ENCODE measurements around the gene ZFP62.

The ZFP62 gene

DNA sequence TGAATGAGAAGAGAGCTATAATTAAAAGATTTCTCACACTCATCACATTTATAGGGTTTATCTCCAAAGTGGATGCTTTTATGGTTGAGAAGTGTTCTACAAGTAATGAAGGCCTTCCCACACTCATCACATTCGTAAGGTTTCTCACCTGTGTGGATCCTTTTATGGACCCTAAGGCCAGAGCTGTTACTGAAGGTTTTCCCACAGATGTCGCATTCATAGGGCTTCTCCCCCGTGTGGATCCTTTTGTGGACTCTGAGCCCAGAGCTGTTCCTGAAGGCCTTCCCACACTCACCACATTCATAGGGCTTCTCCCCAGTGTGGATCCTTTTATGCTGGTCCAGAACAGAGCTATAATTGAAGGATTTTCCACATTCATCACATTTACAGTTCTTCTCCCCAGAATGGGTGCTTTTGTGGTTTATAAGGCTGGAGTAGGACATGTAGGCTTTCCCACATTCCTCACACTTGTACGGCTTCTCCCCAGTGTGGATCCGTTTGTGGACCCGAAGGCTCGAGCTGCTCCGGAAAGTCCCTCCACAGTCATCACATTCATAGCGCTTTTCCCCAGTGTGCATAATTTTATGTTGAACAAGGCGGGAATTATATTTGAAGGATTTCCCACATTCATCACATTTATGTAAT is 10.5 kb downstream of the ZFP62 start:
- H3K4me1 ChIP-seq (ENCODE audit: control insufficient read depth in 1 of 2, insufficient read depth in 1 of 2, low read depth in 1 of 2, low read length in 1 of 2): no peaks in the 10 kb centered on the region
- no peak overlapping the region for H3K27ac ChIP-seq
- H3K9me3 ChIP-seq: peaks cover 19% of the 10 kb centered on the region
- H3K27me3 ChIP-seq: no peaks in the 10 kb centered on the region
- peaks cover 20% of the 10 kb centered on the region for H3K36me3 ChIP-seq
- TF ChIP-seq, protein P1, sequence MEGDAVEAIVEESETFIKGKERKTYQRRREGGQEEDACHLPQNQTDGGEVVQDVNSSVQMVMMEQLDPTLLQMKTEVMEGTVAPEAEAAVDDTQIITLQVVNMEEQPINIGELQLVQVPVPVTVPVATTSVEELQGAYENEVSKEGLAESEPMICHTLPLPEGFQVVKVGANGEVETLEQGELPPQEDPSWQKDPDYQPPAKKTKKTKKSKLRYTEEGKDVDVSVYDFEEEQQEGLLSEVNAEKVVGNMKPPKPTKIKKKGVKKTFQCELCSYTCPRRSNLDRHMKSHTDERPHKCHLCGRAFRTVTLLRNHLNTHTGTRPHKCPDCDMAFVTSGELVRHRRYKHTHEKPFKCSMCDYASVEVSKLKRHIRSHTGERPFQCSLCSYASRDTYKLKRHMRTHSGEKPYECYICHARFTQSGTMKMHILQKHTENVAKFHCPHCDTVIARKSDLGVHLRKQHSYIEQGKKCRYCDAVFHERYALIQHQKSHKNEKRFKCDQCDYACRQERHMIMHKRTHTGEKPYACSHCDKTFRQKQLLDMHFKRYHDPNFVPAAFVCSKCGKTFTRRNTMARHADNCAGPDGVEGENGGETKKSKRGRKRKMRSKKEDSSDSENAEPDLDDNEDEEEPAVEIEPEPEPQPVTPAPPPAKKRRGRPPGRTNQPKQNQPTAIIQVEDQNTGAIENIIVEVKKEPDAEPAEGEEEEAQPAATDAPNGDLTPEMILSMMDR (IDR thresholded peaks at IDR 0.05): no peak
- H3K4me3 ChIP-seq (ENCODE audit: low read depth in 1 of 2, low read length in 1 of 2): no peak overlapping the region

DNA sequence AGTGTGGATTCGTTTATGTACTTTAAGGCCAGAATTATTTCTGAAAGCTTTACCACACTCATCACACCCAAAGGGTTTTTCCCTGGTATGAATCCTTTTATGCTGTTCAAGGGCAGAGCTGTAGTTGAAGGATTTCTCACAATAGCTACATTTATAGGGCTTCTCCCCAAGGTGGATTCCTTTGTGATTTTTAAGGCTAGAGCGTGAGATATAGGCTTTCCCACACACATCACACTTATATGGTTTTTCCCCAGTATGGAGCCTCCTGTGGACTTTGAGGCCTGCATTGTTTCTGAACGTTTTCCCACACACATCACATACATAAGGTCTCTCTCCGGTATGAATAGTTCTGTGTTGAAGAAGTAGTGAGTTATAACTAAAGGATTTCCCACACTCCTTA is 11.2 kb downstream of the ZFP62 start:
- Histone ChIP-seq H3K4me3 (ENCODE audit: low read depth in 1 of 2, low read length in 1 of 2) (no peak overlapping the region), H3K4me1 (ENCODE audit: control insufficient read depth in 1 of 2, insufficient read depth in 1 of 2, low read depth in 1 of 2, low read length in 1 of 2) (no peaks in the 10 kb centered on the region), H3K9me3 (peaks cover 19% of the 10 kb centered on the region), H3K27me3 (no peaks in the 10 kb centered on the region), H3K27ac (no peak overlapping the region), H3K36me3 (peaks cover 19% of the 10 kb centered on the region)
- TF ChIP-seq, protein P1 (IDR thresholded peaks at IDR 0.05): no peak

DNA sequence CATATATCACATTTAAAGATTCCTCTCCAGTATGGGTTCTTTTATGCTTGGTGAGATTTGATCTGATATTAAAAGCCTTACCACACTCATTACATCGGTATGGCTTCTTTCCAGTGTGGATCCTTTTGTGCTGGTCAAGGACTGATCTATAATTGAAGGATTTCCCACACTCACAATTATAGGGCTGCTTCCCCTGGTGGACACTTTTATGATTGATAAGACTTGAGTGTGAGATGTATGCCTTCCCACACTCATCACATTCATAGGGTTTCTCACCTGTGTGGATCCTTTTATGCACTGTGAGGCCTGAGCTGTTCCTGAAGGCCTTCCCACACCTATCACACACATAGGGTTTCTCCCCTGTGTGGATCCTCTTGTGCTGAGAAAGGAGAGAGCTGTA is 12.2 kb downstream of the ZFP62 start:
- Histone ChIP-seq H3K27me3 (no peaks in the 10 kb centered on the region), H3K27ac (no peak overlapping the region), H3K9me3 (peaks cover 19% of the 10 kb centered on the region), H3K36me3 (peaks cover 19% of the 10 kb centered on the region), H3K4me1 (ENCODE audit: control insufficient read depth in 1 of 2, insufficient read depth in 1 of 2, low read depth in 1 of 2, low read length in 1 of 2) (no peaks in the 10 kb centered on the region), H3K4me3 (ENCODE audit: low read depth in 1 of 2, low read length in 1 of 2) (no peak overlapping the region)
- TF ChIP-seq, protein P1 (IDR thresholded peaks at IDR 0.05): no peak

DNA sequence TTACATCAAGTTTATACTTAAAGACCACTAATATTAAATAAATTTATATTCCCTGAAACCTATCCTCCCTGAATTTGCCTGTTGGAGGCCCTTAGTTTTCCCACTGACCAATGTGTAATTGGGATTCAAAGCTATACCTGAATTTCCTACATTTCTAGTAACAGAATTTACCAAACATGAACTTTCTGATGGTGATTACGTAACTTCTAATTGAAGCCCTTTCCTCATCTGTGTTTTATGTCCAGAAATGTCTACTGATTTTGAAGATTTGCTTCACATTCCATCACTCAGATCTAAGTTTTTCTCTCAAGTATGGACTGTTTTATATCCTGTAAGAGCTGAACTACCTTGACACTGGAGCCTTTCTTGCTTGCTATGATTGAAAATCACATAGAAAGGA is 12.8 kb downstream of the ZFP62 start:
- TF ChIP-seq, protein P1 (IDR thresholded peaks at IDR 0.05): no peak
- Histone ChIP-seq H3K4me3 (ENCODE audit: low read depth in 1 of 2, low read length in 1 of 2) (no peak overlapping the region), H3K36me3 (peaks cover 19% of the 10 kb centered on the region)

DNA sequence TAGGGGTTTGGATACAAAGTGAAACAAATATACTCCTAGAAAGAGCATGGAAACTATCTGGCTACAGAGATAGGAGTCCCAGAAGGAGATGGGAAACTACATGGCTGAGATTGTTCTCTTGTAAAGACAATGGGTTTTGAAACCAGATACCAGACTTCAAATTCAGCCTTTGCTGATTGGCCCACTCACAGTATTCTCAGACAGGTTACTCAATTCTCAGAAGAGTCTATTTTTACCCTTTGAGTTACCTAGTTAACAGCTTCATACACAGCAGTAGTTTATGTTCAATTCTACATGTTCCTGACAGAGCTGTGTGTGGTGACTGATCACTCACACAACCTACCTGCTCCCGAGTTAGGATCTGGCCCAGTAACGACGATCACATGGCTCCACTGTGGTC is 14.1 kb downstream of the ZFP62 start:
- no peaks in the 10 kb centered on the region for H3K27me3 ChIP-seq
- no peaks in the 10 kb centered on the region for H3K4me1 ChIP-seq (ENCODE audit: control insufficient read depth in 1 of 2, insufficient read depth in 1 of 2, low read depth in 1 of 2, low read length in 1 of 2)
- peaks cover 19% of the 10 kb centered on the region for H3K9me3 ChIP-seq
- H3K4me3 ChIP-seq (ENCODE audit: low read depth in 1 of 2, low read length in 1 of 2): no peak overlapping the region
- peaks cover 19% of the 10 kb centered on the region for H3K36me3 ChIP-seq
- TF ChIP-seq, protein P1 (IDR thresholded peaks at IDR 0.05): no peak
- H3K27ac ChIP-seq: no peak overlapping the region

More for the DNA sequence above, 12.8 kb downstream of the ZFP62 start:
- H3K27me3 ChIP-seq: no peaks in the 10 kb centered on the region
- no peaks in the 10 kb centered on the region for H3K4me1 ChIP-seq (ENCODE audit: control insufficient read depth in 1 of 2, insufficient read depth in 1 of 2, low read depth in 1 of 2, low read length in 1 of 2)
- H3K27ac ChIP-seq: no peak overlapping the region
- peaks cover 19% of the 10 kb centered on the region for H3K9me3 ChIP-seq
